GM23248 (cell line): ENCODE measurements around the gene GYS1. TPM values are rescaled to one million over a fixed set of nuclear protein-coding genes. Genes with fewer than 3 reads are reported as not detected.
A peak's percentile ranks its signal among the peaks of the same experiment; 100 is the strongest.
"Not testable (repeated sequence)": the region's sequence is repeated elsewhere in the genome, so short reads cannot be mapped to it uniquely, and the experiment has no call there.

Experiments used
- DNase-seq: peaks from one replicate; pipeline ENCODE4 v3.0.0-alpha.2; 2015
- H2AFZ ChIP-seq: fragments of 200-600 bp; sonication (generic); 2 replicates; pipeline ENCODE4 v1.6.1; 2016; ENCODE audit warnings: antibody characterized with exemption
- H3F3A ChIP-seq: fragments of 200-600 bp; sonication (generic); 2 replicates; pipeline ENCODE4 v1.6.1; 2016; ENCODE audit warnings: mild to moderate bottlenecking, antibody characterized with exemption, mixed run types; ENCODE audit not compliant: insufficient read depth
- H3K27ac ChIP-seq: fragments of 200-600 bp; sonication (generic); 2 replicates; pipeline ENCODE4 v1.5.1; 2016; ENCODE audit warnings: mild to moderate bottlenecking
- H3K27me3 ChIP-seq: fragments of 200-600 bp; sonication (generic); replicated peaks from 2 replicates; pipeline ENCODE4 v1.6.1; 2016; ENCODE audit warnings: mild to moderate bottlenecking; ENCODE audit not compliant: insufficient read depth
- H3K36me3 ChIP-seq: fragments of 200-600 bp; sonication (generic); 2 replicates; pipeline ENCODE4 v1.6.1; 2016; ENCODE audit warnings: low read depth, mild to moderate bottlenecking
- H3K4me1 ChIP-seq: fragments of 200-600 bp; sonication (generic); 2 replicates; pipeline ENCODE4 v1.6.1; 2016; ENCODE audit warnings: mild to moderate bottlenecking; ENCODE audit not compliant: insufficient read depth
- H3K4me2 ChIP-seq: fragments of 200-600 bp; sonication (generic); one replicate; pipeline ENCODE4 v1.6.1; 2016; ENCODE audit warnings: mild to moderate bottlenecking; ENCODE audit not compliant: unreplicated experiment
- H3K4me3 ChIP-seq: fragments of 200-600 bp; sonication (generic); 2 replicates; pipeline ENCODE4 v1.5.1; 2016; ENCODE audit warnings: mild to moderate bottlenecking
- H3K79me2 ChIP-seq: fragments of 200-600 bp; sonication (generic); 2 replicates; pipeline ENCODE4 v1.6.1; 2016; ENCODE audit warnings: mild to moderate bottlenecking; ENCODE audit not compliant: insufficient read depth
- H3K9ac ChIP-seq: fragments of 200-600 bp; sonication (generic); 2 replicates; pipeline ENCODE4 v1.6.1; 2016; ENCODE audit warnings: mild to moderate bottlenecking
- H3K9me2 ChIP-seq: fragments of 200-600 bp; sonication (generic); 2 replicates; pipeline ENCODE4 v1.6.1; 2016; ENCODE audit warnings: mixed run types, mild to moderate bottlenecking, moderate library complexity; ENCODE audit not compliant: insufficient read depth
- H3K9me3 ChIP-seq: fragments of 200-600 bp; sonication (generic); one replicate; pipeline ENCODE4 v1.6.1; 2017; ENCODE audit warnings: low read depth
- H4K20me1 ChIP-seq: fragments of 200-600 bp; sonication (generic); 2 replicates; pipeline ENCODE4 v1.6.0; 2016; ENCODE audit not compliant: insufficient read depth
- WGBS, 2 experiments: methylation state at CpG; one replicate each; pipeline ENCODE4 v1.1.6; 2015 to 2017; ENCODE audit warnings: low lambda C conversion rate in 2 of 2, low coverage in 1 of 2; ENCODE audit errors: missing lambda C conversion rate in 2 of 2; 5-methylcytosine and 5-hydroxymethylcytosine counted together
- in situ Hi-C: fragments of 300-500 bp; cut with MboI; formaldehyde crosslinking; loops from 2 replicates; pipeline ENCODE4 v1.15.0; 2020
- polyA plus RNA-seq: library from polyadenylated mRNA; unstranded; fragments of >200 nt; fragmentation: Nextera tagmentation; extraction: Ambion mirVana; gene quantifications from 2 replicates; pipeline ENCODE4 v1.2.1, GENCODE V29; 2016
- total RNA-seq: library from RNA; depleted of rRNA; stranded (reverse); fragments of >200 nt; shearing (Covaris generic); gene quantifications from 2 replicates; pipeline ENCODE4 v1.2.3, GENCODE V29; 2014

Gene GYS1
- total and polyA plus RNA-seq, 2 experiments from 2014 or later = 78.4 to 85.6 TPM

DNA sequence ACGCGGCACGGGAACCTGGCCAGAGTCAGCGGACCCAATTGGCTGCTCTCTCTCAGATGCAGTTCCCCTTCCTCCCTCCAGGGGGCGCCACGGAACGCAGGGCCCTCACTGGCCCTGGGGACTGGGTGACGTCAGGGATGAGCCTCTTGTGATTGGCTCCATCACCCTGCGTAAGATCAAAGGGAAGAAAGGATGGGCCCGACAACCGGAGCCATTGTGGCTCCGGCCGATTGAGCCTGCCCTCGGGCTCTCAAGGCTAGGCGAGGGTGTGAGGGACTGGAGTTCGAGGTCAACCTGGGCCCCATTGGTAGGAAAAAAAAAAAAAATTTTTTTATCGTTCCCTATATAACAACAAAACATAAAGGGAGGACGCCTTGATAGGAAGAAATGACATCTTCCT is 43.7 kb upstream of the GYS1 start, which contains the start of gene CGB1:
Gene CGB1, minus strand, starts transcription at position 81 of the 400 bp plus-strand sequence. CDS start 184 bp downstream, outside the sequence.
- in situ Hi-C loops = not testable (repeated sequence)
- 42 to 57% methylated on average over 18 of the region's 18 CpGs for WGBS, 2 experiments

GRCh38 chr19:49031642-49032301 is 38.7 kb upstream of the GYS1 start, which contains the start of gene CGB2:
TSS of gene CGB2 (plus strand) at chr19:49031890. CDS start at chr19:49032096, 206 bp downstream.
- in situ Hi-C loops, H3F3A ChIP-seq, H3K9me2 ChIP-seq, H3K9me3 ChIP-seq, H3K36me3 ChIP-seq, H2AFZ ChIP-seq, H3K79me2 ChIP-seq, H3K4me1 ChIP-seq, H4K20me1 ChIP-seq, H3K27me3 ChIP-seq, H3K9ac ChIP-seq, H3K4me3 ChIP-seq, H3K4me2 ChIP-seq, H3K27ac ChIP-seq: not testable (repeated sequence)
- peak; percentile 34 for DNase-seq
- 29% methylated on average over 28 of the region's 28 CpGs for WGBS, 2 experiments

More for the DNA sequence above, 43.7 kb upstream of the GYS1 start, which contains the start of gene CGB1:
- H3F3A ChIP-seq, H3K9me2 ChIP-seq, H2AFZ ChIP-seq, H3K79me2 ChIP-seq, H3K4me2 ChIP-seq, H4K20me1 ChIP-seq, H3K36me3 ChIP-seq, H3K27me3 ChIP-seq, H3K9ac ChIP-seq, H3K4me3 ChIP-seq, H3K9me3 ChIP-seq, H3K4me1 ChIP-seq, H3K27ac ChIP-seq: not testable (repeated sequence)
- DNase-seq = peak; percentile 42

DNA sequence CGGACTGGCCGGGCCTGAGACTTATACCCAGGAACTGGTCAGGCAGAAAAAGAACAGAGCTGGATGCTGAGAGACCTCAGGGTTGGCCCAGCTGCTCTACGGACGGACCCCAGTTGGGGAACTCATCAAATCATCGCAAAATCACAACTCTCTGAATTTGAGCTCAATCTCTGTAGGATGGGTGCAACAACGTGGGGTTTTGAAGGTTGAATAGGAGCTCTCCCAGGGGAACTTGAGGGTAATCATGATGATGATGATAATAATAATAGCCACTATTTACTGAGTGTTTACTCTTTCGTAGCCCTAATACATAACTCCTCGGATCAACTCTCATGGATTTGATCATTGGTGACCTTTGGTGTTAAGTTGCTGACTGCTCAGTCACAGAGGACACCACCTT is 37.2 kb upstream of the GYS1 start:
- H2AFZ ChIP-seq, in situ Hi-C loops, H3K4me2 ChIP-seq, H3K4me3 ChIP-seq, H3K4me1 ChIP-seq, H3K79me2 ChIP-seq, H3F3A ChIP-seq, H3K9ac ChIP-seq, H3K9me3 ChIP-seq, DNase-seq, H3K9me2 ChIP-seq, H3K27me3 ChIP-seq, H4K20me1 ChIP-seq, H3K36me3 ChIP-seq, H3K27ac ChIP-seq: not testable (repeated sequence)
- WGBS, 2 experiments = 94 to 95% methylated on average over 5 of the region's 8 CpGs

DNA sequence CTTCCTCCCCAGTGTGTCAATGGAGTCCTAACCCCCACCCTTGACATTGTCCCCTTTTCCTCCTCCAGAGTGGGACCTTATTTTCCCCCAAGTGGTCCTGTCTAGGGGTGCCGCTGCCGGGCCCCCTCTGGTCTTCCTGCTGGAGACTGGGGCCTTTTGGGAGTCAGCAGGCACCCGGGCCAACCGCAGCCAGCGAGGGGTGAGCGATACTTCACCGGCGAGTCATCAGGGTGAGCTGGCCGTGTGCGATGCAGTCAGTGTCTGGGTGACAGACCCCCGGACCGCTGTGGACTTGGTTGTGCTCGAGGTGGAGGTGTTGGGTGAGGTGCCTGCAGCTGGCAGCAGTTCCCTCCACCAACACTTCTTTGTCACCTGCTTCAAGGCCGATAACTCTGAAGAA is 36.6 kb upstream of the GYS1 start:
- peak; percentile 55 for DNase-seq
- H3K36me3 ChIP-seq, H3K79me2 ChIP-seq, H3K4me2 ChIP-seq, H3K27me3 ChIP-seq, H3K9me2 ChIP-seq, H3K4me3 ChIP-seq, H4K20me1 ChIP-seq, in situ Hi-C loops, H2AFZ ChIP-seq, H3K27ac ChIP-seq, H3F3A ChIP-seq, H3K9ac ChIP-seq, H3K9me3 ChIP-seq, H3K4me1 ChIP-seq: not testable (repeated sequence)
- 46% methylated on average over 14 of the region's 14 CpGs for WGBS, 2 experiments

DNA sequence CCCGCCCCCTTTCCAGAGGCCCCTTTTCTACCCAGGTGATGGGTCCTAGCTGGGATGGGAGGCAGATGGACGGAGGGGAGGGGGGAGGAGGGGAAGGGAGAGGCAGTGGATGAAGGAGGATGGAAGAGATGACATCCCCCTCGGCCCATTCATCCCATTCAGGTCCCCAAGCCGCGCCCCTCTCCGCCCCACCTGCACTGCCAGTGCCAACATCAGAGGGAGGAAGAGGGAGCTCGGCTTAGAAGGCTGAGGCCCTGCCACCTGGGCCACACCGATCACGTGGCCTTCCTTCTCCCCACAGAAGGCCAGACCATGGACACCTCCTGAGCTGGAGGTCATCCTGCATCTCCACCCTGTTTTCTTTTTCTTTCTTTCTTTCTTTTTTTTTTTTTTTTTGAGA is 35.6 kb upstream of the GYS1 start:
- H3K9me2 ChIP-seq, H3K4me2 ChIP-seq, H4K20me1 ChIP-seq, H3K9ac ChIP-seq, H3F3A ChIP-seq, H3K9me3 ChIP-seq, H2AFZ ChIP-seq, H3K27ac ChIP-seq, H3K4me3 ChIP-seq, H3K36me3 ChIP-seq, in situ Hi-C loops, DNase-seq, H3K27me3 ChIP-seq, H3K4me1 ChIP-seq, H3K79me2 ChIP-seq: not testable (repeated sequence)
- 79 to 96% methylated on average over 3 to 7 of the region's 9 CpGs for WGBS, 2 experiments

GRCh38 chr19:49025599-49025998 is 32.5 kb upstream of the GYS1 start:
- not testable (repeated sequence) for H3K79me2 ChIP-seq

GRCh38 chr19:49025088-49025487 is 32.0 kb upstream of the GYS1 start:
- H3K27ac ChIP-seq, H3K36me3 ChIP-seq, H3F3A ChIP-seq, H3K9me2 ChIP-seq, H3K9ac ChIP-seq, H3K4me2 ChIP-seq, H3K27me3 ChIP-seq, DNase-seq, H3K79me2 ChIP-seq, H3K9me3 ChIP-seq, H3K4me3 ChIP-seq, H2AFZ ChIP-seq, H3K4me1 ChIP-seq, in situ Hi-C loops, H4K20me1 ChIP-seq: not testable (repeated sequence)
- WGBS, 2 experiments = 80 to 93% methylated on average over 3 to 4 of the region's 6 CpGs

More at GRCh38 chr19:49025599-49025998, 32.5 kb upstream of the GYS1 start:
- H3K4me1 ChIP-seq, H3F3A ChIP-seq, H2AFZ ChIP-seq, H3K9ac ChIP-seq, H4K20me1 ChIP-seq, H3K9me2 ChIP-seq, H3K9me3 ChIP-seq, H3K4me3 ChIP-seq, H3K27me3 ChIP-seq, H3K36me3 ChIP-seq, H3K4me2 ChIP-seq, H3K27ac ChIP-seq, in situ Hi-C loops: not testable (repeated sequence)
- 58 to 68% methylated on average over 20 to 23 of the region's 23 CpGs for WGBS, 2 experiments
- peak; percentile 20 for DNase-seq

DNA sequence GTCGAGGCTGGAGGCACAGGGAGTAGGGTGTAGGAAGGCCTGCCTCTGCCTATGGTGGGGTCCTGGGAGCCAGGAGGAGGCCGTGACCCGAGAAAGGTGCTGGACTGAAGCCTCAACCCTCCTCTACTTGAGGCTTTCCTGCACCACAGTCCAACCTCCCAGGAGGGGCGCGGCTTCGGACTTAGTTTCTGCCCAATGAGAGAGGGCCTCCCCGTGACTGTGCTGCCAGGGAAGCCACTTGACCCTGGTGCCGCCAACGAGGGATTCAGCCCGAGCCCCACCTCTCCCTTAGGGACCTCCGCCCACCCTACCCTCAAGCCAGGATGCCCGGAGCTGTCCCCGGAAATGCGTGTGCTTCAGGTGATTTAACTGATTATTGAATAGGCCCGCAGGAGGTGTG is 31.1 kb upstream of the GYS1 start, which contains the start of gene CGB3:
Gene CGB3, minus strand, starts transcription at position 101 of the 400 bp plus-strand sequence. CDS start 362 bp downstream, outside the sequence.
- H3K4me3 ChIP-seq, H3K9ac ChIP-seq, in situ Hi-C loops, H3K4me2 ChIP-seq, H3K79me2 ChIP-seq, H3F3A ChIP-seq, DNase-seq, H2AFZ ChIP-seq, H3K4me1 ChIP-seq, H3K9me2 ChIP-seq, H3K27ac ChIP-seq, H4K20me1 ChIP-seq, H3K27me3 ChIP-seq, H3K9me3 ChIP-seq, H3K36me3 ChIP-seq: not testable (repeated sequence)
- WGBS, 2 experiments = 67 to 75% methylated on average over 1 to 2 of the region's 15 CpGs
